Activated effector memory CD4-positive, alpha-beta T cell treated with Interleukin-2 at 50 U/mL for 16 hours (primary cell): ENCODE results near the gene NUTM2B.
"Not testable (repeated sequence)": the region's sequence is repeated elsewhere in the genome, so short reads cannot be mapped to it uniquely, and the experiment has no call there.

Experiments
- DNase-seq: peaks from one replicate; pipeline ENCODE4 v3.0.0-alpha.2; 2020

The NUTM2B gene

GRCh38 chr10:79702927-79703326 is at the start of gene NUTM2B:
TSS of gene NUTM2B (plus strand) at chr10:79703227. CDS start at chr10:79703610, 383 bp downstream.
- DNase-seq, result not testable (repeated sequence)

GRCh38 chr10:79663287-79663686 is 39.7 kb upstream of the NUTM2B start:
- DNase-seq, result not testable (repeated sequence)

- DNase-seq, result not testable (repeated sequence)
Measured at GRCh38 chr10:79664686-79665085, 38.3 kb upstream of the NUTM2B start.

GRCh38 chr10:79669248-79669788 is 33.7 kb upstream of the NUTM2B start:
- DNase-seq, result not testable (repeated sequence)

GRCh38 chr10:79674878-79675277 is 28.1 kb upstream of the NUTM2B start:
- not testable (repeated sequence) for DNase-seq

- DNase-seq, result not testable (repeated sequence)
Measured at GRCh38 chr10:79683026-79683883, 19.8 kb upstream of the NUTM2B start.

- not testable (repeated sequence) for DNase-seq
Measured at GRCh38 chr10:79683884-79684720, 18.9 kb upstream of the NUTM2B start.

GRCh38 chr10:79685044-79685685 is 17.9 kb upstream of the NUTM2B start:
- DNase-seq, result peak; percentile 14

- DNase-seq, result not testable (repeated sequence)
Measured at GRCh38 chr10:79686595-79686994, 16.4 kb upstream of the NUTM2B start.

GRCh38 chr10:79687406-79688150 is 15.4 kb upstream of the NUTM2B start:
- not testable (repeated sequence) for DNase-seq

GRCh38 chr10:79688798-79689197 is 14.2 kb upstream of the NUTM2B start:
- DNase-seq, result not testable (repeated sequence)

GRCh38 chr10:79696596-79696995 is 6.4 kb upstream of the NUTM2B start:
- not testable (repeated sequence) for DNase-seq

GRCh38 chr10:79697141-79697540 is 5.9 kb upstream of the NUTM2B start:
- not testable (repeated sequence) for DNase-seq

GRCh38 chr10:79700381-79700944 is 2.6 kb upstream of the NUTM2B start:
- DNase-seq, result not testable (repeated sequence)

GRCh38 chr10:79707017-79707416 is 4.0 kb downstream of the NUTM2B start:
- not testable (repeated sequence) for DNase-seq

GRCh38 chr10:79714976-79715375 is 11.9 kb downstream of the NUTM2B start:
- not testable (repeated sequence) for DNase-seq

GRCh38 chr10:79716917-79717579 is 14.0 kb downstream of the NUTM2B start:
- DNase-seq, result not testable (repeated sequence)

- not testable (repeated sequence) for DNase-seq
Measured at GRCh38 chr10:79720000-79720399, 17.0 kb downstream of the NUTM2B start.

- DNase-seq, result not testable (repeated sequence)
Measured at GRCh38 chr10:79726620-79727019, 23.6 kb downstream of the NUTM2B start.

GRCh38 chr10:79744844-79745243 is 41.8 kb downstream of the NUTM2B start:
- DNase-seq, result not testable (repeated sequence)

- DNase-seq, result not testable (repeated sequence)
Measured at GRCh38 chr10:79748510-79748909, 45.5 kb downstream of the NUTM2B start.
